ENCODE measurements around the gene TES. TPM values are rescaled to one million over a fixed set of nuclear protein-coding genes. Genes with fewer than 3 reads are reported as not detected.
A peak's percentile ranks its signal among the peaks of the same experiment; 100 is the strongest.

The TES gene
- total and polyA plus RNA-seq, 2 of the 13 experiments (the other 11 are each of a cell fraction or from before 2014, with no cell fraction given): 21.6 to 23.0 TPM

- TF ChIP-seq ZNF784 (CRISPR knock-in tag; IDR thresholded peaks at IDR 0.05; ENCODE audit: borderline replicate concordance) (no peak), RBM22 (optimal IDR thresholded peaks at IDR 0.05; ENCODE audit: low read length) (no peak), ZNF557 (CRISPR knock-in tag; IDR thresholded peaks at IDR 0.05) (no peak), SRSF1 (optimal IDR thresholded peaks at IDR 0.05; ENCODE audit: low read depth, low read length) (no peak), ZNF510 (CRISPR knock-in tag; IDR thresholded peaks at IDR 0.05; ENCODE audit: low read depth) (no peak), ZNF121 (CRISPR knock-in tag; IDR thresholded peaks at IDR 0.05) (no peak), PTBP1 (IDR thresholded peaks at IDR 0.05; ENCODE audit: low read depth, low read length, poor library complexity, severe bottlenecking) (no peak), NCOA2 (CRISPR knock-in tag; IDR thresholded peaks at IDR 0.05) (peak; percentile 56; the same call in 1 of the 2 replicates), MAFF (IDR thresholded peaks at IDR 0.05; ENCODE audit: low read depth, low read length) (no peak), FLYWCH1 (CRISPR knock-in tag; IDR thresholded peaks at IDR 0.05) (no peak), ZNF18 (CRISPR knock-in tag; IDR thresholded peaks at IDR 0.05; ENCODE audit: insufficient replicate concordance) (no peak), ZFP36 (IDR thresholded peaks at IDR 0.05; ENCODE audit: borderline replicate concordance, low read depth, low read length, partially characterized antibody) (peak; percentile 38), FOXP1 (IDR thresholded peaks at IDR 0.05) (no peak), FOXP1 (CRISPR knock-in tag; IDR thresholded peaks at IDR 0.05) (peak; percentile 71), GATAD2A (CRISPR knock-in tag; IDR thresholded peaks at IDR 0.05) (peak; percentile 80), MTA1 (CRISPR knock-in tag; IDR thresholded peaks at IDR 0.05; ENCODE audit: borderline replicate concordance) (no peak), HDAC1 (CRISPR knock-in tag; IDR thresholded peaks at IDR 0.05) (peak; percentile 48; the same call in 1 of the 2 replicates), ZNF224 (CRISPR knock-in tag; IDR thresholded peaks at IDR 0.05) (no peak)
- TF ChIP-seq, protein P1, sequence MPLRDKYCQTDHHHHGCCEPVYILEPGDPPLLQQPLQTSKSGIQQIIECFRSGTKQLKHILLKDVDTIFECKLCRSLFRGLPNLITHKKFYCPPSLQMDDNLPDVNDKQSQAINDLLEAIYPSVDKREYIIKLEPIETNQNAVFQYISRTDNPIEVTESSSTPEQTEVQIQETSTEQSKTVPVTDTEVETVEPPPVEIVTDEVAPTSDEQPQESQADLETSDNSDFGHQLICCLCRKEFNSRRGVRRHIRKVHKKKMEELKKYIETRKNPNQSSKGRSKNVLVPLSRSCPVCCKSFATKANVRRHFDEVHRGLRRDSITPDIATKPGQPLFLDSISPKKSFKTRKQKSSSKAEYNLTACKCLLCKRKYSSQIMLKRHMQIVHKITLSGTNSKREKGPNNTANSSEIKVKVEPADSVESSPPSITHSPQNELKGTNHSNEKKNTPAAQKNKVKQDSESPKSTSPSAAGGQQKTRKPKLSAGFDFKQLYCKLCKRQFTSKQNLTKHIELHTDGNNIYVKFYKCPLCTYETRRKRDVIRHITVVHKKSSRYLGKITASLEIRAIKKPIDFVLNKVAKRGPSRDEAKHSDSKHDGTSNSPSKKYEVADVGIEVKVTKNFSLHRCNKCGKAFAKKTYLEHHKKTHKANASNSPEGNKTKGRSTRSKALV (CRISPR knock-in tag; IDR thresholded peaks at IDR 0.05): no peak
- TF ChIP-seq, protein P2, sequence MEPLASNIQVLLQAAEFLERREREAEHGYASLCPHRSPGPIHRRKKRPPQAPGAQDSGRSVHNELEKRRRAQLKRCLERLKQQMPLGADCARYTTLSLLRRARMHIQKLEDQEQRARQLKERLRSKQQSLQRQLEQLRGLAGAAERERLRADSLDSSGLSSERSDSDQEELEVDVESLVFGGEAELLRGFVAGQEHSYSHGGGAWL (CRISPR knock-in tag; IDR thresholded peaks at IDR 0.05): no peak
- TF ChIP-seq, protein P3, sequence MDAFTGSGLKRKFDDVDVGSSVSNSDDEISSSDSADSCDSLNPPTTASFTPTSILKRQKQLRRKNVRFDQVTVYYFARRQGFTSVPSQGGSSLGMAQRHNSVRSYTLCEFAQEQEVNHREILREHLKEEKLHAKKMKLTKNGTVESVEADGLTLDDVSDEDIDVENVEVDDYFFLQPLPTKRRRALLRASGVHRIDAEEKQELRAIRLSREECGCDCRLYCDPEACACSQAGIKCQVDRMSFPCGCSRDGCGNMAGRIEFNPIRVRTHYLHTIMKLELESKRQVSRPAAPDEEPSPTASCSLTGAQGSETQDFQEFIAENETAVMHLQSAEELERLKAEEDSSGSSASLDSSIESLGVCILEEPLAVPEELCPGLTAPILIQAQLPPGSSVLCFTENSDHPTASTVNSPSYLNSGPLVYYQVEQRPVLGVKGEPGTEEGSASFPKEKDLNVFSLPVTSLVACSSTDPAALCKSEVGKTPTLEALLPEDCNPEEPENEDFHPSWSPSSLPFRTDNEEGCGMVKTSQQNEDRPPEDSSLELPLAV (CRISPR knock-in tag; conservative IDR thresholded peaks at IDR 0.05; ENCODE audit: low read depth): no peak
- TF ChIP-seq, protein P4, sequence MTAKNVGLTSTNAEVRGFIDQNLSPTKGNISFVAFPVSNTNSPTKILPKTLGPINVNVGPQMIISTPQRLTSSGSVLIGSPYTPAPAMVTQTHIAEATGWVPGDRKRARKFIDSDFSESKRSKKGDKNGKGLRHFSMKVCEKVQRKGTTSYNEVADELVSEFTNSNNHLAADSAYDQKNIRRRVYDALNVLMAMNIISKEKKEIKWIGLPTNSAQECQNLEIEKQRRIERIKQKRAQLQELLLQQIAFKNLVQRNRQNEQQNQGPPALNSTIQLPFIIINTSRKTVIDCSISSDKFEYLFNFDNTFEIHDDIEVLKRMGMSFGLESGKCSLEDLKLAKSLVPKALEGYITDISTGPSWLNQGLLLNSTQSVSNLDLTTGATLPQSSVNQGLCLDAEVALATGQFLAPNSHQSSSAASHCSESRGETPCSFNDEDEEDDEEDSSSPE (CRISPR knock-in tag; IDR thresholded peaks at IDR 0.05): no peak
Observed at GRCh38 chr7:116170180-116170579, 40.2 kb upstream of the TES start (continued).

All from HepG2 (cell line).